Activated CD4-positive, alpha-beta memory T cell treated with anti-CD3 and anti-CD28 coated beads for 36 hours (primary cell): Measurements from ENCODE around the gene LANCL1. TPM values are rescaled to one million over a fixed set of nuclear protein-coding genes. Genes with fewer than 3 reads are reported as not detected.

Experiments
- total RNA-seq, 2 experiments: library from RNA; stranded (reverse); gene quantifications; one replicate each; pipeline ENCODE4 v1.2.3, GENCODE V29; 2021

Gene LANCL1
- total RNA-seq, 2 experiments from 2014 or later, result 39.1 to 42.9 TPM

Other genes starting within 250 kb of the LANCL1 start
- not detected for gene MYL1, start 161.6 kb downstream of the LANCL1 start, total RNA-seq
- 1 to 10 TPM; 1.7 TPM for gene CPS1, start 79.8 kb upstream of the LANCL1 start, total RNA-seq